ENCODE results near the gene ICE2. TPM values are rescaled to one million over a fixed set of nuclear protein-coding genes. Genes with fewer than 3 reads are reported as not detected.

Gene ICE2, protein sequence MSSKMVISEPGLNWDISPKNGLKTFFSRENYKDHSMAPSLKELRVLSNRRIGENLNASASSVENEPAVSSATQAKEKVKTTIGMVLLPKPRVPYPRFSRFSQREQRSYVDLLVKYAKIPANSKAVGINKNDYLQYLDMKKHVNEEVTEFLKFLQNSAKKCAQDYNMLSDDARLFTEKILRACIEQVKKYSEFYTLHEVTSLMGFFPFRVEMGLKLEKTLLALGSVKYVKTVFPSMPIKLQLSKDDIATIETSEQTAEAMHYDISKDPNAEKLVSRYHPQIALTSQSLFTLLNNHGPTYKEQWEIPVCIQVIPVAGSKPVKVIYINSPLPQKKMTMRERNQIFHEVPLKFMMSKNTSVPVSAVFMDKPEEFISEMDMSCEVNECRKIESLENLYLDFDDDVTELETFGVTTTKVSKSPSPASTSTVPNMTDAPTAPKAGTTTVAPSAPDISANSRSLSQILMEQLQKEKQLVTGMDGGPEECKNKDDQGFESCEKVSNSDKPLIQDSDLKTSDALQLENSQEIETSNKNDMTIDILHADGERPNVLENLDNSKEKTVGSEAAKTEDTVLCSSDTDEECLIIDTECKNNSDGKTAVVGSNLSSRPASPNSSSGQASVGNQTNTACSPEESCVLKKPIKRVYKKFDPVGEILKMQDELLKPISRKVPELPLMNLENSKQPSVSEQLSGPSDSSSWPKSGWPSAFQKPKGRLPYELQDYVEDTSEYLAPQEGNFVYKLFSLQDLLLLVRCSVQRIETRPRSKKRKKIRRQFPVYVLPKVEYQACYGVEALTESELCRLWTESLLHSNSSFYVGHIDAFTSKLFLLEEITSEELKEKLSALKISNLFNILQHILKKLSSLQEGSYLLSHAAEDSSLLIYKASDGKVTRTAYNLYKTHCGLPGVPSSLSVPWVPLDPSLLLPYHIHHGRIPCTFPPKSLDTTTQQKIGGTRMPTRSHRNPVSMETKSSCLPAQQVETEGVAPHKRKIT
- 6.9 and 21.3 TPM in 2 replicates for total RNA-seq

DNA sequence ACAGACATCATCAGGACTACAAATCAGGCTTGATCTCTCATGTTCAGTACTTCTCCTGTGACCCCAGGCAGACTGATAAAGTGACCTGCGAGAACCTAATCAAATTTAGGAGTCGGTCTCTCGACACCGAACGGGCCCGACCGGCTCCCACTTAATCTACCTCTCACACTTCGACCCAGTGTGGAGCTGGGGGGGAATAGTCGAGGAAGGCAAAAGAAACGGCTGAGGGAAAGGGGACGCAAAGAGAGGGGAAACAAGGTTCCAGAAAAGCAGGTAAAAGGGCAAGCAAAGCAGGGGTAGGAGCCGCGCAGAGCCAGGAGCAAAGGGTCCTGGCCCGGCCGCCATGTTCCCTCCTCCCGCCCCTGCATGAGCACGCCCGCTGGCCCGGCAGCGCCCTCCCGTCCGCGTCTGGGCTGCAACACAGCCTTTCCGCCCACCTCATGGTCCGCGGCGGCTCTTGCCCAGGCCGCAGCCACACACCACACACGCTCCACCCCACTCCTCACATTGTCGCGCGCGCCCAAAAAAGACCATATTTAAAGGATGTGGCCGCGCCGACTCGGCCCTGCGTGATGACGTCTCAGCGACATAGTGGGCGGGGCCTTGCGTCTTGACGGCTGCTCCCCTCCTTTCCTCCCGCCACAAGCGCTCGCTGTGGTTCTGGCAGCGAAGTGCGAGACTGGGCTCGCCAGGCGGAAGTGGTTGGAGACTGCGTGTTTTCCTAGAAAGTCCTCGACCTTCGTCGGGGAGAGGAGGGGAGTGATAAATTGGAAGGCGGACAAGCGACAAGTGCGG, at the start of gene ICE2:
ICE2 (minus strand) TSS at position 577 of the 795 bp plus-strand sequence. CDS start 1,165 bp downstream, outside the sequence.

DNA sequence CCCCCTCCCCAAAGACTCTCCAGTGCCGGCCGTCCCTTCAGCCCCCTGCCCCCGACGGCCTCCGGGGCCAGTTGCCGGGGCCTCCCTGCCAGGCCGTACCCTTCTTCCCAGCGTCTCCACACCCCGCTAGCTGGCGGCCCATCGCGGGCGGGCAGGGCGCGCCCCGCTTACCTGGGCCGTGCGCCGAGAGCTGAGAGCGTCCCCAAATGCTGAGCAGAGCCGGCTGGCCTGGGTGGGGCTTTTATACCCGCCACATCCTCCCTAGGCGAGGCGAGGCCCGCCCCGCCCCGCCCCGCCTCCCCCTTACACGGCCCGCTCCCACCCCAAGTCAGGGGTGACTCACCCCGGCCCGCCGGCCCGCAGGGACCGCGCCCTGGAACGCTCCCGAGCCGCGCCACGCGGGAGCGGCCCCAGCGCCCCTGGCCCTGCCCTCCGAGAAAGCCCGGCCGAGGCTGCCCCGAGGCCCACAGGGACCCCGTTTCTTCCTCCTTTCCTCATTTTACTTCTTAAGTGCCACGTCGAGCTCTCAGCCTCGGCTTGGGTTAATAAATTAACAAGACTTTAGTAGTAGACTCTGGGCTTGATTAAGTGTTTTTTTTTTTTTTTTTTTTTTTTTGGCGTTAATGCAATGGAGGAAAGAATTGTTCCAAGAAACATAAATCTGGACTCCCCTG, 81.0 kb downstream of the ICE2 start, which contains the start of gene ANXA2:
ANXA2 (minus strand) TSS at position 215 of the 674 bp plus-strand sequence. CDS start 11,911 bp downstream, outside the sequence.

Other genes with a start within 250 kb of the ICE2 start
- 7,066 and 7,388 TPM in 2 replicates for gene ANXA2, start 81.2 kb downstream of the ICE2 start, total RNA-seq